HG03354 (cell line): ENCODE measurements around the gene IGHMBP2.
A peak's percentile ranks its signal among the peaks of the same experiment; 100 is the strongest.
"Not testable (repeated sequence)": the region's sequence is repeated elsewhere in the genome, so short reads cannot be mapped to it uniquely, and the experiment has no call there.

ENCODE experiments used
- ATAC-seq: cut with Tn5 transposase; IDR thresholded peaks from one replicate; pipeline ENCODE4 v1.9.1; 2021; ENCODE audit warnings: mild to moderate bottlenecking; ENCODE audit not compliant: unreplicated experiment, poor library complexity, severe bottlenecking

Gene IGHMBP2

DNA sequence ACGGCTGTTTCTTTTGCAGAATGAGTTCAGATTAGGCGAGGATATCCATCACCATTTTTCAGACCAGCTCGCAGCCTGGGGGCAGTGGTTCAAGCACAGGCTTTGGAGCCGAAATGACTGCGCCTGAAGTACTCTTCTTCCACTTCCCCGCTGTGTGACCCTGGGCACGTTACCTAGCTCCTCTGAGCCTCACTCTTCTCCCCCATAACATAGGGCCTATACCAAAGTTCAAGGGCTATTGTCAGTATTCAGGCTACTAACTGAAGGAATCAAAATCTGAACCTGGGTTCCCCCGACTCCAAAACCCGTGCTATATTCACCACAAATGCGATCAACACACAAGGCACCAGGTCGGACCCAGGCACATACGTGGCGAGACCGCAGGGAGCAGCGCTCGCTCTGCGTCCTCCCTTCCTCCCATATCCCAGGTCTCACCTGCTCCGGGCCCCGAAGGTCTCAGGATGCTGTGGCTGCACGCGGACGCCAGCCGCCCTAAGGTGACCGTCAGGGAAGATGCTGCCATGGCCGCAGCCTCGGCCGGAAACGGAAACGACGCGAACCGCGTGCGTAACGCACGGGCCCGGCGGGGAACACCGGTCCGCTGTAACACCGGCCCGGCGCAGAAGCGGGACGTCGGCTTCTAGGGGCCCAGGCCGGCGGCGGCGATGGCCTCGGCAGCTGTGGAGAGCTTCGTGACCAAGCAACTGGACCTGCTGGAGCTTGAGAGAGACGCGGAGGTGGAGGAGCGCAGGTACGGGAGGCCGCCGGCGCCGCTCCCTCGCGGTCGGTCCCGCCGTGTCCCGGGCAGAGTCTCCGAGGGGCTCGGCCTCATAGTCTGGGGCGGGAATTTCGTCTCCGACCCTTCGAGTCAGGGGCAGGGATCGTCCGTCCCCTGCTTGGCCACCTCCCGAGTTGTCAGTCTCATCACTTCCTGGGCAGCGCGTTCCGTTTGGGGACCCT lies at the start of gene IGHMBP2, which contains the start of gene MRPL21:
Gene IGHMBP2 (plus strand): TSS at position 604 of the 960 bp plus-strand sequence. CDS start 62 bp downstream, at position 666.
Gene MRPL21 (minus strand): TSS at position 545 of the 960 bp plus-strand sequence. CDS start 22 bp downstream, at position 523.
- peak; percentile 91 for ATAC-seq

DNA sequence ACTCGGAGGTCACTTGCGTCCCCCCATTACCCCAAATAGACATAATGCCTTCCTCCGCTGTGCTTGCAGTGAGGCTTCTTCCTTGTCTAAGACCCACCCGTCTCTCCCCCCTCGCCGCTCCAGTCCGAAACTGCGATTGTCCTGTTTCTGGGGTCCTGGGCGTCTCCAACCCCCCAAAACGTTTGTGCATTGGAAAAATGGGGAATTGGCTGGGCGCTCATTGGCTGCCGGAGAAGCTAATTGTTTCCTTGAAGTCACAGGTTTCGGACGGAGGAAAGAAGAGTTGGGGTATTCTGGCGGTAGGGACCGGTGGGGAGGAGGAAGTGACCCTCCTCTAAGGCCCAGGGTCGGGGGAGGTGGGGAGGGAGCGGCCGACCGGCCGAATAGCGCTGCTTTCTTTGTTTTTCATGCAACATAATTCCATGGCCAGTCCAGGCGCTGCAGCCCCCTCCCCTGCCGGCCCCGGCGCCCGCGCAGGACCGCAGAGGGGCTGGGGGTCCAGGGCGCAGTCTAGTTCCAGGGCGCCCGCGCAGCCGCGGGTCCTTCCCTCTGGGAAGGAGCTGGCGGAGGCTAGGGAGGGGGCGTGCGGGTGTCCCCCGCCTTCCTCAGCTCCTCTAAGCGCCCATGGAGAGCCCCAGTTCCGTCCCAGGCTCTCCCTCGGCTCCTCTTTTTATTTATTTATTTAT lies 49.3 kb upstream of the IGHMBP2 start:
- ATAC-seq, result no peak

DNA sequence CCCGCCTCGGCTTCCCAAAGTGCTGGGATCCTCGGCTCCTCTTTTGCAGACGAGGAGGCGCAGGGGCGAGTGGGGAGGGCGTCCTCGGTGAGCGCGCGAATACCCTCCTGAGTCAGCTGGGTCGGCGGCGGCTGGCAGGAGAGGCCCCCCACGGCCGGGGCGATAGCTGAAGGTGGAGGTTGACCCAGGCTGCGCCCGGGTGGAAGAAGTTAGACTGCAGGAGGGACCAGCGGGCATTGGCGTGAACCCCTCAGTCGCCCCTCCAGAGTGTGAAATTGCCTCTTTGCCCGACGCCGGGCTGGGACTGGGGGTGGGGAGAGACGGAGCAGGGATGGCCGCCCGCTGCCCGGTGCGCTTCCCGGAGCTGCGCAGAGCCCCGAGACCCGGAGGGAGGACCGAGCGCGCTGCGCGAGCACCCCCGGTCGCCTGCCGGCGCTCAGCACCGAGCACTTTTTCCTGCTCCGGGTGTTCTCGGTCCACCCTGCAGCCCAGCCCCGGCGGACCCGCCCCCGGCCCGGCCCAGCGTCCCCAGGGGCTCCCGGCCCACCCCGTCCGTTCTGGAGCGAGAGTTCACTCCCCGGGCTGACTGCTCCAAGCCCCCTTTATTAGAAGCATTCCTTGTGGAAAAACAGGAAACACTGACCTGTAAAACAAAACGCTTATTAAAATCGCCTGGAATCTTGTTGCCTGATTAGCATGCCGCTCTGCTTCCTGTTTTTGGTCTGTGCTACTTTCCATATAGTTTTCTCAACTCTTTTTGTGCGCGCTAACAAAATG lies 48.3 kb upstream of the IGHMBP2 start:
- no peak for ATAC-seq

DNA sequence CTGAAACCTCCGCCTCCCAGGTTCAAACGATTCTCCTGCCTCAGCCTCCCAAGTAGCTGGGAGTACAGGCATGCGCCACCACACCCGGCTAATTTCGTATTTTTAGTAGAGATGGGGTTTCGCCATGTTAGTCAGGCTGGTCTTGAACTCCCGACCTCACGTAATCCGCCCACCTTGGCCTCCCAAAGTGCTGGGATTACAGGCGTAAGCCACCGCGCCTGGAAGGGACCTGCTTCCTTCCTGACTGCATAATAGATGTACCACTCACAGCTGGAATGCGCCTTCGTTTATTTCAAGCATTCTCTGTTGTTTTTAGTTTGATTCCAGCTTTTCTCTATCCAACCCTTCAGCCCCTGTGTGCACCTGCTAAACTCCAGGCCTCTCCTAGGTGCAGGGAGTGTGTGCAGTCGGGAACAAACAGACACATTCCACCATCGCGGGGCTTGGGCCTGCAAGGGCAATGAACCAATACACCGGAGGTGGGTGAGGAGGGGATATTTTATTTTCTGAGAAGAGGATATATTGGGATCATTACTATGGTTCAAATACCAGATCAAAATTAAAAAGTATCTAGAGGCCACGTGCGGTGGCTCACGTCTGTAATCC lies 47.2 kb upstream of the IGHMBP2 start:
- ATAC-seq, result not testable (repeated sequence)

DNA sequence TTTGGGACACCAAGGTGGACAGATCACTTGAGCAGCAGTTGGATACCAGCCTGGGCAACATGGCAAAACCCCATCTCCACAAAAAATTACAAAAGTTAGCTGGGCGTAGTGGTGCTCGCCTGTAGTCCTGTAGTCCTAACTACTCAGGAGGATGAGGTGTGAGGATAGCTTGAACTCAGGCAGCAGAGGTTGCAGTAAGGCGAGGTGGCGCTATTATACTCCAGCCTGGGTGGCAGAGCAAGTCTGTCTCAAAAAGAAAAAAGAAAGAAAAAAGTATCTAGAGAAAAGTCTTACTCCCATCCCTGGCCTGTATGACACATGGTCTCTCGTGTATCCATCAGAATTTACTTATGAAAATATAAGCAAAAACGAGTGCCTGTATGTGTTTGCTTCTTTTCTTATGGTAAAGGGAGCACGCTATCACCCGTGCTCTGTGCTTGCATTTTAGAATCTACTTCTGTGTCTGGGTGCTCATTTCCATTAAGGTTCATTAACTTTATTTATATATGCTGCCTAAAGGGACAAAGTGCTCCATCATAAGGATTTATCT lies 46.6 kb upstream of the IGHMBP2 start:
- no peak for ATAC-seq

DNA sequence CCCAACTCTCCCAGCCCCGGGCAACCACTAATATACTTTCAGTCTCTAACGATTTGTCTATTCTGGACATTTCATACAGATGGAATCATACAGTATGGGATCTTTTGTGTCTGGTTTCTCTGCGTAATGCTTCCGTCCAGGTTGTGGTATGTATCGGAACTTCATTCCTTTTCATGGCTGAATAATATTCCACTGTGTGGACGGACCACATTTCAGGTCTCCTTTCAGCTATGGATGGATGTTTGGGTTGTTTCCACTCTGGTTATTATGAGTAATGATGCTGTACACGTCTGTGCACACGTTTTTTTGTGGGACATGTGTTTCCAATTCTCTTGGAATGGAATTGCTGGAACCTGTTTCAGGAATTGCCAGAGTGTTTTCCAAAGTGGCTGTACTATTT lies 44.6 kb upstream of the IGHMBP2 start:
- ATAC-seq, result no peak

DNA sequence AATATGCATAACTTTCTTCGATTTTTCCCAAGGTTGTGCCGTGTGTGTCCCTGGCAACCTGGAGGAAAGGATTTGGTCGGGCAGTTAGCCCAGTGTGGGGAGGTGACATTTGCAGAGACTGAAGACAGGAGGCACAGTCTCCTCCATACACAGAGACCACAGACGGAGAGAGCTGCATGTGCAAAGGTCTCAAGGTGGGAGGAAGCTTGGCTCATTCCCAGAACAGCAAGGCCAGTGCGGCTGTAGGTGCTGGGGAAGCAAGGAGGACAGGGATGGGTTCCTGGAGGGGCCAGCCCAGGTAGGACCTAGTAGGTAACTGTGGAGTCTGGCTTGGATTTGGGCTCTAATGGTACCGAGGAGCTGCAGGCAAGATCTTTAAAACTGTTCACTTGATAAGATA lies 41.3 kb upstream of the IGHMBP2 start:
- ATAC-seq, result no peak

DNA sequence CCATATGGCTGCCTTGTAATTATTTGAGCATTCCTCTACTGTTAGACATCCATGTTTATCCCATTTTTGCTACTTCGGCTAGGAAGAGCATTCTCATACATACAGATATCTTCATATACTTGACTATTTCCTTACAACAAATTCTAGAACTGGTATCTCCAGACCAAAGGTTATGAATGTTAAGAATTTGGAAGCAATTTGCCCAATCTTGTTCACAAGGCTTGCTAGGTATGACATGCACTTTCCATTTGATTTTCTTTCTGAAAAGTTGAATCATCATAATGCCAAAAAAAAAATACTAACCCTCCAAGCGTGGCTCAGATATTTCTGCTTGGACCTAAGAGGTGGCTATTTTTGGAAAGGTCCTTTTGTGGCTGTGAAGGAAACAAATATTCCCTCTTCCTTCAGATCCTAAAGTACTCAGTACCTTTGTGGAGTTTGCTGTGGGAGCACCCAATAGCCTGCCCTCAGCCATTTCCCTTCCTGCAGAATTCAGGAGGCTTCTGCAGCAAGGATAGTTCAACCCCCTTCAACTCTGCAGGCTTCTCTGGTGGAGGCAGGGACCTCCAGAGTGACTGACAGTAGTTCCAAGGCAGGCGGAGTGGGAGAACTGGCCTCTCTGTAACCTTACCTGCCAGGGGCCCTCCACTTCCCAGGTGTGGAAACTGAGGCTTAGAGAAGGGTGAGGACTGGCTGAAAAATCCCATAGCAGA lies 40.0 kb upstream of the IGHMBP2 start:
- no peak for ATAC-seq

DNA sequence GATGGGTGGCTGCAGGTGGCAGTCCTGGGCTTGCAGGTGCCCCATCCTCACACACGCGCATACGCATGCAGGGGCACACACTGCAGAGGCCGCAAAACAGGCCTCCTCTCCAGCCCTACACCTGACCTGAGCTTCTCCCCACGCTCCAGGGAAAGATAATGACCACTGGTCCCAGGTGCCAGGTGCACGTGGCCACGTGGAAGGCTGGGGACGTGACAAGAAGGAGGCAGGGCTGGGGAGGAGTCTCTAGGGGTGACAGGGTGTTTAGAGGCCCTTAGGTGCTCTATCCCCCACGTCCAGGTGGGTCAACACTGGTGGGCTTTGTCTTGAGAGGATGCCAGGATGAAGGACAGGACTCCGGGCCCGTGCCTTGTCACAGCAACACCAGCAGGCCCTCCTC lies 38.5 kb upstream of the IGHMBP2 start:
- ATAC-seq, result no peak

DNA sequence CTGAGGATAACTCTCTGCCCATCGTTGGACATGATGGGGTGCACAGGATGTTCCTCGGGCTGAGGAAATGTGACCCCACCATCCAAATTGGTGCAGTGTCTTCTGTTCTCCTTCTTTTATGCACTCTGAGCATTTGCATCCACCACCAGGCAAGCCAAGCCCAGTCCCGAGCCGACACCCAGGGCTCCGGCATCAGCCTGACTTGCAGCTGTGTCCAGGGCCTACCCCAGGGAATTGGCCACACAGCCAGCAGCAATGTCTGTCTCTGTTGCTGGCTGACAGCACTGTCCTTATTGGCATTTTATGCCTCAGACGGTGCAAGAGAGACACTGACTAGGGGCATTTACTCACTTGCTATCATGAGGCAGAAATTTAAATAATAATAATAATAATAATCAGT lies 36.6 kb upstream of the IGHMBP2 start:
- ATAC-seq, result no peak

DNA sequence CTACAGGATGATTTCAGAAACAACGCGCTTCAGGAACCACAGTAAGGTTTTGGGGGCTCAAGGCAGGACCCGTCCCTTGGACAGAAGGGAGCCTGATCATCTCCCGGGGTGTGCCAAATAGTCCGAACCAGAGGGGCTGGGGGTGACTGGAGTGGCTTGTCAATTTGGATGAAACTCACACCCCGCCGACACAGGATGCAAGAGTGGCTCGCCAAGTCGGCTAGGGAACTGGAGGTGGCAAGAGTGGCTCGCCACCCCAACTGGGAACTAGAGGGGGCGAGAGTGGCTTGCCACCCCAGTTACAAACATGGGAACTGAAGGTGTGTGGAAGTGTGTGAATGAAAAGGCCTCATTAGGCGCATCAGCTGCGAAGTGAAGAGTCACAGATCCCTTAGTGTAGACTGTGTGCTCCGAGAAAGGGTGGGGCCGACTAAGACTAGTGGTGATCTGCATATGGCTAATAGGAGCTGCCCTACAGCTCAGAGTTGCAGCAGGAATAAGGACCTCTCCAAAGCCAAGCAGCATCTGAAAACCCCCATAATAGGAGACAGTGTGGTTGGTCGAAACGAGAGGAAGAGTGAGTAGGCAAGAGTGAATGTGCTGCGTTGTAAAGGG lies 35.4 kb upstream of the IGHMBP2 start:
- ATAC-seq, result no peak

DNA sequence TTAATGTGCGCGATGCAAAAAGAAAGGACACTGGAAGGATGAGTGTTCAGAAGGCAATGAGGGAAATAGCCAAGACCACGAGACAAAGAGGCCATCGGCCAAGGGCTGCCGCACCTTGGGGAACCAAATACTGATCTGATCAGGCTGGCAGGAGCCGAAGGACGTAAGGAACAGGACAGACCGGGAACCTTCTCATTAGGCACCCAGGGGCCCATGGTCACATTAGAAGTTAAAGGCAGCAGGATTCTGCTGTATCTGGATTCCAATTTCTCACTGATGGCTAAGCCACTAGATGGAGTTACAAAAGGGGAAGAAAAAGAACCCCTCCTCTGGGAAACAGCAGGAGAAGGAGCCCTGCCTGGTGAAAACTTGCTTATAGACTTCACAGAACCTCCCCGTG lies 33.2 kb upstream of the IGHMBP2 start:
- ATAC-seq, result no peak

DNA sequence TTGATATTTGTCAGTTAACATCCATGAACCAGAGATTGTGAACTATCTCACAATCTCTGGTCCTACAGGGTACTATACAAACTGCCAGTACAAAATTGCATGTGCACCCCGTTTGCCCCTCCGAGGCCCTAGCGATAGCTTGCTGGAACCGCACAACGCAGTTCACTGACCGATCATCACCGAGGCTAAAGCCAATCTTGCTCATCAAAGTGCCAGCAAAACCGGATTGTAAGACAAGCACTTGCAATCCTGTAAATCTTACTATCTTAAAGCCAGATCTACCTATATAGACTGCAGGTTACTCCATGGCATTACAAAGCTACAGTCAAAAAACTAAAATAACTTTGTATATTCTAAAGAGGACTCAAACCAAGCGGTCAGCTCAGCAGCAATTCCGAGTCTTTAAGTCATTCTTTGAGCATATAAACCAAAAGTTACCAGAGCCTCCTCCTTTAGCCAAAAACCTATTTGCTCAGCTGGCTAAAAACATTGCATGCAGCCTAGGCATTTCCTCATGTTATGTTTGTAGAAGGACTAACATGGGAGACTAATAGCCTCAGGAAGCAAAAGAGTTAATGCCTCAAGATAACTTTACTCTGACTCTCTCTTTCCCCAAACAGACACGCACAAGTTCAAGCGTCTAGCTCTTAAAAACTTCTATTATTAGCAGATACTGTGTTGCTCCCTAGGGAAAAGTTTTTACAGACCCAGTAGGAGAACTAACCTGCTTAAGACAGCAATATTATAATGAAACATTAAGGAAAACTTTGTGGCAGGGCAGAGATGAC lies 31.3 kb upstream of the IGHMBP2 start:
- no peak for ATAC-seq

DNA sequence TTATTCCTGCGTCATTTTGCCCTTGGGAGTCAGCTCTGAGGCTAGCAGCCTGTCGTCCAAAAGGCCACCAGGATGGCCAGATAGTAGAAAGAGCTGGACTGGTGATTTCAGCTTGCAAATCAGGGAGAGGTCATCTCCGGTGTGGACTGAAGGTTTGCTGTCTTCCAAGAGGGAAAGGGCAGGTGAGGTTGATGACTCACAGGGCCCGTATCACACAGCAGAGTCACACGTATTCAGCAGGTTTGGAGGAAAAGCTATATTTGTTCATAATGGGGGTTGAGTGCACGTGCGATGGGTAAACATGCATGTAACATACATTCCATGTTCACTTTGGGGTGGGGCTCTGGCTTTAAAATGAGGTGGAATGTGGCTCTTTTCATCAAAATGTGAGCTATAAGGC lies 25.7 kb upstream of the IGHMBP2 start:
- ATAC-seq, result no peak

DNA sequence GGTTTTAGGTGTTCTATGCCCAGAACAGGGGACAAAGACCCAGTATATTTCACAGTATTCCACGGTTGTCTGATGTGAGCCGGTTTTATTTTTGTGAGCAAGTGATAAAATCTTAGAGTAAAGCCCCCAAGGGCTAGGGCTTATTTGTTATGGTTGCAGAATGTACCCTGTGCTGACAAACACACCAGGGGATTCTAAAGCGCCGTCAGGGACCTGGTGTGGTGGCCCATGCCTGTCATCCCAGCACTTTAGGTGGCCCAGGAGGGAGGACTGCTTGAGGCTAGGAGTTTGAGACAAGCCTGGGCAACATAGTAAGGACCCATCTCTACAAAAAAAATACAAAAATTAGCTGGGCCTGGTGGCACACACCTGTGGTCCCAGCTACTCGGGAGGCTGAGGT lies 22.8 kb upstream of the IGHMBP2 start:
- ATAC-seq, result no peak

DNA sequence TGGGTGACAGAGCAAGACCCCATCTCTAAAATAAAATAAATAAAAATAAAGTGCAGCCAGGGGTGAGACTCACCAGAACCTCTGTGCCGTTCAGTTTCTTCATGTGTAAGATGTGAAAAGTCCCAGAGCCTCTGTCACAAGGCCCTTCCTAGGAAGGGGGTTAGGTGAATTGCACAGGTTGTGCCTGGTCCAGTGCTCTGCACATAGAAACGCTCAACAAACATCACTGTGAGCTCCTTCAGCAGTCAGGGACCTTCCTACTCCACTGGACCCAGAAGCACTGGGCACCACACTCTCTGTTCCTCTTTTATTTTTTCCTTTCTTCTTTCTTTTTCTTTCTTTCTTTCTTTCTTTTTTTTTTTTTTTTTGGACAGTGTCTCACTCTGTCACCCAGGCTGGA lies 22.4 kb upstream of the IGHMBP2 start:
- no peak for ATAC-seq

DNA sequence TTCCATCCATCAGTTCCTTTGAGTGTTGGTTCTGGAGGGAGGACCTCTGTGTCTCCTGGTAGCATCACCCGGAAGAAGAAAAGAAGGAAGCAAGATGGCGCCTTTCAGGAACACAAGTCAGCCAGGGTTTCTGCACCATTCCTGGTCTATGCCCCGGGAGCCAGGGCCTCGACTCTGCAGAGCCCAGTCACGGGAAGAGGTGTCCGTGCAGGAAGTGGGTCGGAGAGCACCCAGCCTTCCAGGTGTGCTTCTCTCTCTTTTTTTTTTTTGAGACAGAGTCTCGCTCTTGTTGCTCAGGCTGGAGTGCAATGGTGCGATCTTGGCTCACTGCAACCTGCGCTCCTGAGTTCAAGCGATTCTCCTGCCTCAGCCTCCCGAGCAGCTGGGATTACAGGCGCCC lies 21.3 kb upstream of the IGHMBP2 start:
- no peak for ATAC-seq

DNA sequence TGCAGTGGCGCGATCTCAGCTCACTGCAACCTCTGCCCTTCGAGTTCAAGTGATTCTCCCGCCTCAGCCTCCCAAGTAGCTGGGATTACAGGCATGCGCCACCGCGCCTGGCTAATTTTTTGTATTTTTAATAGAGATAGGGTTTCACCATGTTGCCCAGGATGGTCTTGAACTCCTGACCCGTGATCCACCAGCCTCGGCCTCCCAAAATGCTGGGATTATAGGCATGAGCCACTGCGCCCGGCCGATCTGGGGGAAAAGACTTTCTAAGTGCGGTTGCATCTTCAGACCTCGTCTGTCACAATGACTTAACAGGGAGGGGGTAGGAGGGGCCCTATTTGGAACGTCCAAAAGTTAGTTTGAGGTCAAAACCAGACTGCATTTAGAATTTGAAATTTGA lies 18.9 kb upstream of the IGHMBP2 start:
- ATAC-seq, result not testable (repeated sequence)
